DLD1 (cell line): ENCODE data around the gene MEF2D.

Experiments used
- in situ Hi-C: cut with HindIII; loops from 2 replicates; pipeline ENCODE4 v1.10.0; 2017; ENCODE audit warnings: low sequenced_read_pairs

MEF2D gene

DNA sequence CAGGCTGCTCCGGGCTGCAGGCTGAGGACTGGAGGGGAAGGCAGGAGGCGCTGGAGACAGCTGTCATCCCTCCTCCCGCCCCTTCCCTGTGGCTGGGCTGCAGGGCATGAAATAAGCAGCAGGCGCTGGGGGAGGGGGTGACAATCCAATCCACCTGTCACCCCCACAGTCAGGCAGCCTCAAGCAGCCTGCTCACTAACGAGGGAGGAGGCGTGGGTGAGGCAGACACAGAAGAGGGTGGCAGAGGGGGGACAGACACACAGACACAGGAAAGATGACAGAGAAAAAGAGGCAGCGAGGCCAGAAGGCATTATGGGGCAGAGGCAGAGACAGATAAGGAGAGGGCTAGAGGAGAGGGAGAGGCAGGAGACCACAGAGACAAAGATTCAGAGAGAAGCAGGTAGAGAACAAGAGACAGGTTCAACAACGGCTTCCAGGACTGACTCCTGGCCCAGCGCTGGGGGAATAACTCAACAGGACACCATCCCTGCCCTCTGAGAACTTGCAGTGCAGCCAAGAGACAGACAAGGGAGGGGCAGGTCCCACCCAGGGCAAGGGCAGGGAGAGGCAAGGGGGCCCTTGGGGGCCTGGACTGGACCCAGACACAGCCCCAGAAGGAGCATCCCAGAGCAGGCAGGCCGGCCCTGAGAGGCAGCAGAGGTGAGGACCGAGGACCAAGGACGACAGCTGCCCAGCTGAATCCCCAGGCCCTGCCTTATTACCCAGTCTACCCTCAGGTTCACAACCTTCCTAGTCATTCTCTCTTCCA is 11.2 kb downstream of the MEF2D start:
- in situ Hi-C loops: no loop called here

DNA sequence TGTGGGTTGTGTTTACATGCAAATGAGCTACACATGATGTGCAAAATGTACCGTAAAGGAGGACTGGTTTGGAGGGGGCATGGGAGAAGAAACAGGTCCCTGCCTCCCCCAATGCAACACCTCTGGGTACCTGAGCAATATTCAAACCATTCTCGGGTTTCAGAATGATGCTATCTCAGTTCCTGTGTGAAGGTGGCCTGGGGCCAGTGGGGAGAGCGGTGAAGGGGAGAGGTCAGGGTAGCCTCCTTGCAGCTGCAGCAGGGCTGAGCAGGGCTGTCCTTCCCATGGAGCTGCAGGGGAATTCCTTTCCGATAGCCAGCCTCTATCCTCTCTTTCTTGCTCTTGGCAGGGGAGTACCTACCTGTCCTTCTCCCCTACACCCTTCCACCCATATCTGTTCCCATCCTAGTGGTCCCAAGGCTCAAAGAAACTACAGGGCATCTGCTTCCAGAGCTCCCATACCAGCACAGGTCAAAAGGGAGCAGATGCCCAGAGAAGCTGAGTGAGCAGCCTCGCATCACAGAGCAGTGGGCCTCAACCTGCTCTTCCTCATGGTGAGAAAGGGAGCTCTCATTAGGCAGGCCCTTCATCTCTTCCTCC is 11.9 kb downstream of the MEF2D start:
- in situ Hi-C loops: no loop called here

DNA sequence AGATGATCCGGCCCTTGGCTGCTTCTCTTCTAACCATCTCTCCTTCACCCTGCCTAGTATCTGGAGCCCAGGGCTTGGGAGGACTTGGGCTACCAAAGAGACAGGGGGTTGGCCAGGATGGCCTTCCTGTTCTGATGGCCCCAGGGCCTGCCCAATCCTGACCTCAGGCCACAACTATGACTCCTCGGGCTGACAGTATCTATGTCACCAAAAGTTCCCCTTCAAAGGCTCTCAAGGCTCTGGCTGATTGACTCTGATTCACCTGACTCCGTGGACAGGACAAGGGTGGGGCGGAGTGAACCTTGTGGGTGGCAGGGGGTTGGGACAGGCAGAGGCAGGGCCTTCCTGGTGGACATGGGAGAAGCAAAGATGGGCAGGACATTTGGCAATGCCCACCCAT is 12.7 kb downstream of the MEF2D start:
- in situ Hi-C loops: no loop called here

DNA sequence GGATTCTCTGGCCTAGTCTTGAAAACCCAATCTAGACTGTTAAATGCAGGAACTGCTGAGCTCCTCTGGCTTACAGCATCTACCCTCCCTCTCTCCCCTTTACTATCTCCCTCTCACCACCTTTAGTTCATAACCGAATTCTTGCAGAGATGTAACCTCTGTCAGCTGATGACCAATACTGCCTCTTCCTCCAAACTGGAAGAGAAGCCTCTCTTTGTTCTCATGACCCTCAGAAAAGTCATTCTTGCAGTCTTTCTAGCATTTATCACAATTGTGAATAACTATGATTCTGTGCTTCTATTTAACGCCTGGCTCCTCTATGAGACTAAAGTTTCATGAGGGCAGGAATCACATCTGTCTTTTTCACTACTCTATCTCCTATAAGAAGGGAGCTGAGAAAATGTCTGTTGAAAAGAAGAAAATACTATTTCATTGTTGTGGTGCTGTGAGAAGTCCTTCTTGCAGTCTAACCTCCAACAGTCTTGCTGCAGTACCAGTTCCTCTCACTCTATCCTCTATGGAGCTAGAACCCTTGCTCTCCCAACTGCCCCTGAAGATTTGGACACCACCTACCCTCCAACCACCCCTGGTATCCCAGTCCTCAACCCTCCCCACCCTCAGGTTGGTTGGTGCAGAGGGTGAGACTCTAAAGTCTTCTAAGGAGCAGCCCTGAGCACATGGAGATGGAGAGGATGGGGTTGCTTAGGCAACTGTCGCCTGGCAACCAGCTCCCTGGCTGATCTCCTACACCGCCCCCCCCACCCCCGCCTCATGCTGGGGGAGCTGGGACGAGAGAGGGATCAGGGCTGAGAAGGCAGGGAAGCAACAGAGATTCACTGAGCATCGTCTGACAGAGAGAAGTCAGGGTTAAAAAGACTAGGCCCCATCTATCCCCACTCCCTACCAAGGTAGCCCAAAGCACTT is 13.9 kb downstream of the MEF2D start:
- in situ Hi-C loops: no loop called here

DNA sequence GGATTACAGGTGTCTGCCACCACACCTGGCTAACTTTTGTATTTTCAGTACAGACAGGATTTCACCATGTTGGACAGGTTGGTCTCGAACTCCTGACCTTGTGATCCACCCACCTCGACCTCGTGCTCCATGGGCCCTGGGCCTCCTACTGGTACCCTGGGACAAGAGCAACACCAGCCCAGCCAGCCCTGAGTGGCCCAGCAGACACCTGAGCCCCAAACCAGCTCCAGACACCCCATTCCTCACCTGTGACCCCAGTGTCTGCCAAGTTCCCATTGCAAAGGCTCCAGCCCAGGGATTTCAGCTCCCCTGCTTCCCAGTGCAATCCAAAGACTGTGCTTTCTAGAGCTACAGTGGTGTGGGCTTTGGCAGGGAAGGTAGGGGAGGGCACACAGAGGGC is 14.6 kb downstream of the MEF2D start:
- in situ Hi-C loops: no loop called here

DNA sequence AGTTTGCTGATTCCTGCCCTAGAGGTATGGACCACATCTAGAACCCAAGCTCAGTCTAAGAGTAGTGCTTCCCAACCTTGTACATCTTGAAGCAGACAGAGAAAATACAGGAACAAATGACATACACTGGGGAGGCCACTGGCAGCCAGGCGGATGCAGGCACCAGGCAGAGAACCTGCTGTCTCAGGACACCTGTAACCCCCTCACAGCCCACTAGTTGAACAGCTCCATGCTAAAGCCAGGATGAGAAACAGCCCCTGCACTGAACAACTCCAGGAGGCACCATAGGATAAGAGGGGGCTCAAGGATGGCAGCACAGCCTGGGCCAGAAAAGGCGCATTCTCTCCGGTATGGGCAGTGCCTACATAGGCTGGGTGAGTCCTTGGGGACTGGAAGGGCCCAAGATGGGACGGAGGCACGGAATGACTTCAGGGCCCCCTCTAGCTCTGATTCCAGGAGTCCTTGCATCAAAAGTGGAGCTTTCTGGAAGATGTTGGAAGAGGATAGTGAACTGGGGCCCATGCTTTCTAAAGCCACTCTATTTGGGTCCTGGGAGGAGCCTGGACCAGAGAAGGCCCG is 16.0 kb downstream of the MEF2D start:
- in situ Hi-C loops: no loop called here

DNA sequence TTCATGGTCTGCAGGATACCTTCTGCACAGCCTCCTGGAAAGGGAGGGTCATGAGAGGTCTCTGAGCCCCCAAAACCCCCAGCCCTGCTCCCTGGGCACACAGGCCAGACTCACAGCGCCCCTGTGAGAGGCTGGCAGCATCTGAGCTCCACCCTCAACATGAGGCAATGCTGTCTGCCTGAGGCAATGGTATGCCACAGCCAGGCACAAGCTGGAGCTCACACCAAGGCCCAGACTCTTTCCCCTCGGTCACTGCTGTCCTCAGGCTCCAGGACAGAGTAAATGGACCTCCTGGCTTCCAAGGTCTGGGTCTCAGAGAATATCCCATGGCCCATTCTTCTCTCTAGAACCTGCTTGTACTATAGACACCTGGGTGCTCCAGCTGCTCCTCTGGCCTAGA is 17.2 kb downstream of the MEF2D start:
- in situ Hi-C loops: no loop called here

DNA sequence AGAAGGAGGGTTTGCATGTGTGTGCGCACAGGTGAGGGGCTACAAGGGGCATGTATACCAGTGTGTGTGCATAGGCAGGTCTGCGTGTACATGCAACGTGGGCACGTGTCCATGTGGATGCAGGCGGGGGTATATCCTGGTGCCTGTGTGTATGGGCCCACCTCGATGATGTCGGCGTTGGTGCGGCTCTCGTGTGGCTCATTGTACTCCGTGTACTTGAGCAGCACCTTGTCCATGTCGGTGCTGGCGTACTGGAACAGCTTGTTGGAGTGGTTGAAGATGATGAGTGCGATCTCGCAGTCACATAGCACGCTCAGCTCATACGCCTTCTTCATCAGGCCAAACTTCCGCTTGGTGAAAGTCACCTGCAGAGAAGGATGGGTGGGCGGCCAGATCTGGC is 18.3 kb downstream of the MEF2D start:
- in situ Hi-C loops: no loop called here

DNA sequence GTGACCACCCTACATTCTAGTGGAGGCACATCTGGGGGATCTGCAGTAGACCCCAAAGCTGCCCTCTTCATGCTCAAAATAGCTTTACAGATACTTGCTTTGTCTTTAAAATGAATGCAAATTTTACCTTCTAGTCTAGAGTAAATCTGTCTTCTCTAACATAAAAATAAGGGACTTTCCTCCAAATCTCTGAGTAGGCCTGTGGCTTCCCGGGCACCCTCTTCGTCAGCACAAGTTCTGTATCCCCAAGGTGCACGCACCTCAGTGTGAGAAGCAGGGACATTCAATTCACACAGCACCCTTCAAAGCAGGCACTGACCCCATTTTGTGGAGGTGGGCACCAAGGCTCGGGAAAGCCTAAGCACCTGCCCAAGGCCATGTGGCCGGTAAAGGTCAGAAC is 19.0 kb downstream of the MEF2D start:
- in situ Hi-C loops: no loop called here

DNA sequence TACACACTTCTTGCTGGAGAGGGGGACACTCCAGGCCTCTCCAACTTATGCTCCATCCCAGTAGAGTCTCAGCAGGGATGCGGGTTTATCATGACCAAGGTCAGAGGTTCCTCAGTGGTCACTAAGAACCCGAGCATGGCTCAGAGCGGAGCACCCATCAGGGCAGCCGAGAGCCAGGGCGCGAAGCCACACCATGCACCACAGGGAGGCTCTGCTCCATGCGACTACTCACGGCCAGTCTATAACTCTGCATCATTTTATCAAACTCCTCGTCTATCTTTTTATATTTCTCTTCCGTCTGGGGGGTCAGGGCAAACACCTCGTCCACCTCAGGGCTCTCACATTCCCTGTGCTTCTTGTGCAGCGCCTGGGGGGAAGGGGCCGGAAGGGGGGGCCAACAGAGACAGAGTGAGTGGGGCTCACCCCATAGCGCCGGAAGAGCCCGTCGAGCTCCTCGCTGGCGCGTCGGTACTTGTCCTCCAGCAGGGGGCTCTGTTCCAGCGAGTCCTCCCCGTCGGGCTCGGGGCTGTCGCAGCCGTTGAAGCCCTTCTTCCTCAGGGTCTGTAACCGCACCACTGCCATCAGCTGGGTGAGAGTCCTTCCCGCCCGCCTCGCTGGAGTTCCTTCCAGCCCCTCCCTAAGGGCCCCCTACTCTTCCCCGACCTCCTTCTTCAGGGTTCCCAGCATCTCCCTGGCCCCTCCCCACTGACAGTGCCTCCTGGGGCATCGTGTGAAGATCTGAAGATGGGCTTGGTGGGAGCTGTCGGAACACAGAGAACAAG is 20.0 kb downstream of the MEF2D start:
- in situ Hi-C loops: no loop called here

DNA sequence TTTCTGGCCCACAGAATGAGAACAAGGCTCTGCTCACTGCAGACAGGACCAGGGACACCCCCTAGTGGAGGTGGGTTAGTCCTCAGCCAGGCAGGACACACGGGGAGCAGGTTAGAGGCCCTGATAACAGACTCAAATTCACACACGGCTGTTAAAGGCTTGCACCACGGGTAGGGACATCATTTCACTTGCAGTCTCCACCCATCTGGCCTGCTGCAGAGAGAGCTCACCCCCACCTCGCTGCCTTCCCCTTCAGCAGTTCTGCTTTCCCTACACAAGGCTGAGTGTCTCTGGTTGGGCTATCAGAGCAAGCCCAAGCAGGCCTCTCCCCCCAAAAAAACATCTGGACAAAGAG is 20.6 kb downstream of the MEF2D start:
- in situ Hi-C loops: no loop called here

DNA sequence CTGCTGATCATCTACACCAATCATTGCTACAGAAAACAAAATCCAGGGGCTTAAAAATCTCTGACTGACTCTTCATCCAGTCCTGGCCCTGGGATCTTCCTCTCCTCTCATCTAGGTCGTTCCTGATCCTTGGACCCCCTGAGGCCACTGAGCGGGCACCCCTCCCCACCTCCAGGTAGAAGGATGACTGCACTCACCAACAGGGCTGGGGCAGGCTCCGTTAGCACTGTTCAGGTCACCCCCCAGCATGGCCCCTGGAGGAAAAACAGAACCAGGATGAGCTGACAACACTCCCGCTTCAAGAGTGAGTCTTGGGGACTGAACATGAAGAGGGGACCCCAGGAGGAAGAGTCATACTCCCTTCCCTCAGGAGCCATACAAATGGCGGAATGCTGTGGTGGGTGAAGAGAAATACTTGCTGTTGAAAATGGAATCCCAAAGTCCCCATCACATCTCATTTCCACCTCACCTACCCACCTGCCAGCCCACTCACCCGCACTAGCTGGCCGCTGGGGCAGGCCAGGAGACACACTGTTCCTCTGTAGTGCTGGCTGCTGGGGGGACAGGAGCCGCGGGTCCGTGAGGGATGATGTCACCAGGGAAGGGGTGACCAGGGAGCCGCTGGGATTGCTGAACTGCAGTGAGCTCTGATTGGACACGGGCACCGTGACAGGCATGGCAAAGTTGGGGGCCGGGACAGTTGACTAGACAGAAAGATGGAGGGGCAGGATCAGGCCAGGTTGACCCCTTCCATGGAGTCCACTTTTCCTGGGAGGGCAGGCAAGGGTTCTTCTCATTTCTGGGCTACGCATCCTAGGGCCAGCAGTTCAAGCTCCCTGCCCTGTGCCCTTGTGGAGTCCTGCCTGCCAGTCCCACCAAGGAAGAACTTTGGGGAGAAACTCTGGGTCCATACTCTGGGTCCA is 21.2 kb downstream of the MEF2D start:
- in situ Hi-C loops: no loop called here

DNA sequence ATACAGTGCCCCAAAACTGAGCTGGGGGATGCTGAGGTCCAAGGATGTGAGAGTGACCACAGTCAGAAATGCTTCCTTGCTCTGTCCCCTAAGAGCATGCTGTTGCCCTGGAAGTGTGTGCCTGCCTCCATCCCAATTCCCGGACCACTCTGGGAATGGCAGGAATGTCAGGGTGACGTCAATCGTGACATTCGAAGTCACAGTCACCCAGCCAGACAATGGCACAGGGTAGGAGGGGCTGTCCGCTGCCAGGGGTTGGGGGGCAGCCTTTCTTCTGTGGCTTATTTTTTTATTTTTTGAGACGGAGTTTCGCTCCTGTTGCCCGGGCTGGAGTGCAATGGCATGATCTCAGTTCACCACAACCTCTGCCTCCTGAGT is 22.3 kb downstream of the MEF2D start:
- in situ Hi-C loops: no loop called here

DNA sequence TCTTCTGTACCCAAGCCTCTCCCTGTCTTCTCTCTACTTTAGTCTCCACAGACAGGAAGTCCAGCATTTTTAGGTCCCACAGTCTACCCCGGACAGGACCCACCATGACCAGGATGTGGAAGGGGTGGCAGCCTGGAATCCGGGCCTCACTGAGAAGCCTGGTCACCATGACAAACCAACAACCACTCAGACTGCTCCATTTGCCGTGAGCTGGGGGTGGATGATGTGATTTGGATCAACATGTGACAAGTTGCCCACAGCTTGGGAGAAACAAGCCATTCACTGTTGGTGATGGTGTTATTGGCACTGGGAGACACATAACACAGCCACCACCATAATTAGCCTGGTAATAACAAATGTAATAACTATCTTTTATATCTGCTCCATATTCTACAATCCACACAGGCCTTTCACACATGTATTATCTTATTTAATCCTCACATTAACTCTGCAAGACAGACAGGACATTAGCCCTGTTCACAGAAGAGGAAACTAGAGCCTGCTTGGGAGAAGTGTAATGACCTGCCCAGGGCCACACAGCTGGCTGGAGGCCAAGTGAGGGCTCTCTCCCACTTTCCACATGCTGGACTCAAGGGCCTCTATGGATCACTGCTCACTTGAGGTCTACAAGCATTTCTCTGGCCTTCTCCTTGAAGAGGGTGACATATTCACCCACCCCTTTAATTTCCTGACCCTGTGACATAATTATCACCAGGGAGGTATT is 22.9 kb downstream of the MEF2D start:
- in situ Hi-C loops: no loop called here

DNA sequence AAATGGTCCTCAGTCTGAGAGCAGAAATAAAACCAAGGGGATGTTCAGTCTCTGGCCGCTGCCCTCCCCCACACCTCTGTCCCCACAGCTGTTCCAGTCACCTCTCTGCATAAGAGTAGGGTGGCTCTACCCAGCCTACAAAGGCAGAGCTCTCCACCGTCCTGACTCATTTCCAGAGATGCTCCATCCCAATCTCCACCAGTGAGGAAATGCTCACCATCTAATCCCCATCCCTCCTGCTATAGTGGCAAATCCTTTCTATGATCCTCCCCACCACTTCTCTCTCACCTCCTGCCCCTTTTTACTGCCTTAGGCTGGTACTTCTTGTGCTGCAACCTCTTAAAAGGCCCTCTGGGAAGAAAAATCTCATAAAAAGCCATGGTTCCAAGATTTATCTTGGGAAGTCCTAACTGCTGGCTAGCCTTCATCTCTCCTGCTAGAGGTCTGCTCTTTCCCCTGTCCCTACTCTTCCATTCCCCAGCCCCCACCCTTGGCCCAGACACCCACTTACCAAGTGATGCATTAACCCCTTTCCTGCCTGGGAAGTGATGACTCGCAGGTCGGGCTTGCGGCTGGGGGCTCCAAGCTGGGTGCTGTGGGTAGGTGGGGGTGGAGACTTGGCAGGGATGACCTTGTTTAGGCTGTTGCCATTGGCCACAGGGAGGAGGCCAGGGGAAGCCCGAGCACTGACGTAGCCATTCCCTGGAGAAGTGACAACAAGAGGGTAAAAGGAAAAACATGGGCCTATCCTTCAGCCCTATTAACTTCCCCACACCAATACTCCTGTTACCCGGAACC is 23.9 kb downstream of the MEF2D start:
- in situ Hi-C loops: no loop called here

DNA sequence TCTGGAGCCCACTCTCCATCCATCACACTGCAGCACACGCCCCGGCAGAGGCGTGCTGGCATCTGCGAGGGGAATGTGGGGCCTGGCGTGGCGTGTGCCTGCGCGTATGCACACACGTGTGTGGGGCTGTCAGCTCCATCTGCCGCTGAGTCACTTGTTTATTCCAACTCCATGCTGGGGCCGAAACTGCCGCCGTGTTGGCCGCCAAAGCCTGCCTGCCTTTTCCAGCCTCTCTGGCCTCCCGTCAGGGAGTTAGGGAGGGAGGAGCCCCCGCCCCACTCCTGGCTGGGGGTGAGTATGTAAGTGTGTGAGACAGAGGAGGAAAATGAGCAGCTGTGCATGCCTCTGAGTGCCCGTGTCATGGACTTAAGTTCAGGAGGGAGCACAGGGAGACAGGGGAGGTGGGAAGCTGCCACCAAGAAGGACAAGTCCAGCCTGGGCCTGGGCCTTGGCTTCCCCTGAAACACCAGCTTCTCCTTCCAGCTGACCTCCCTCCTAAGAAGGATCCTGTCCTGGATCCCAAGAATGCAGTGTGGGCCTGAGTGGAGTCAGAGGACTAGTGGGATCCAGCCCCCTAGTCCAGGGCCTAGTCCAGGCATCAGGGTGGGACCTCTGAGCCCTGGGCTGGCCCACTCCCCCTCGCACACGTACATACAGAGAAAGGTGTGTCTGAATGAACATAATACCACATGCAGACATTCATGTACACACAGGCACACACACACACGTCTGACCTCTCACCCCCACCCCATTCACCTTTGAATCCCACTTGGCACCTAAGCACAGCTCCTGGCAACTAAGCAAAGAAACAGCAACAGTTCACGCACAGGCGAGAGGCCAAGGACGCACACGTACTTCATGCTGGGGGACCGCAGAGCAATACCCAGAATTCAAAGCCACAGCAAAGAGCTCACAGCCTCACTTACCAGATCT is 24.7 kb downstream of the MEF2D start:
- in situ Hi-C loops: no loop called here

DNA sequence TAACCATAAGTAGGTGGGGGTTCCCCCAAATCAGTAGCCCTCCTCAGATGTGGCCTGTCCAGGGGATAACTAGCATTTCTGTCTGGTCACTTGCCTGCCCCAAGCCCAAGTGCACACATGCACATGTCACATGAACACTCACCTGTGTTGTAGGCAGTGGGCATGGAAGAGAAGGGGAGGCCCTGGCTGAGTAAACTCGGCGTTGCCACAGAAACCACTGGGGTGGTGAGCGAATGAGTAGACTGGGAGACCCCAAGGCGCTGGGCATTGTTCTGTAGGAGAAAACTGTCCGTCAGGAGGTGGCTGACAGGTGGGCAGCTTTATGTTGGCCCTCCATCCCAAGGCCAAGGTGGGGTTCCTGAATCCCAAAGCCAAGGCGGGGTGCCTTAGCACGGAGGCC is 25.6 kb downstream of the MEF2D start:
- in situ Hi-C loops: no loop called here
